PC-3 (cell line): Measurements from ENCODE around the gene ZNF699. TPM values are rescaled to one million over a fixed set of nuclear protein-coding genes. Genes with fewer than 3 reads are reported as not detected.

Source experiments
- ATAC-seq: fragments of 200-7000 bp; cut with Tn5 transposase; 2 replicates; pipeline ENCODE4 v1.9.1; 2020; ENCODE audit warnings: mild to moderate bottlenecking, moderate library complexity
- BruUV-seq: library from RNA; stranded (reverse); fragments of 400-500 nt; replicated peaks from 2 replicates; lab custom pipeline; 2021; lab: Mats Ljungman, UMichigan
- CTCF ChIA-PET: fragments of 300-600 bp; sonication (Branson Sonifier 250); formaldehyde crosslinking; loops from one replicate; lab custom pipeline; 2022; ENCODE audit warnings: antibody characterized with exemption; lab: Charles Lee
- POLR2A ChIA-PET: fragments of 300-600 bp; sonication (Branson Sonifier 250); formaldehyde crosslinking; loops from one replicate; lab custom pipeline; 2022; ENCODE audit warnings: antibody characterized with exemption; ENCODE audit not compliant: unreplicated experiment; lab: Charles Lee
- DNase-seq: peaks from one replicate; pipeline ENCODE4 v3.0.0-alpha.2; 2015
- H2AFZ ChIP-seq: fragments of 300-600 bp; sonication (generic); 2 replicates; pipeline ENCODE4 v1.6.0; 2016; ENCODE audit warnings: antibody characterized with exemption, low read length
- H3F3A ChIP-seq: fragments of 300-600 bp; sonication (generic); one replicate; pipeline ENCODE4 v1.6.0; 2017; ENCODE audit warnings: antibody characterized with exemption, low read length, control low read depth, mild to moderate bottlenecking; ENCODE audit not compliant: unreplicated experiment
- H3K27ac ChIP-seq: fragments of 300-600 bp; sonication (generic); 2 replicates; pipeline ENCODE4 v1.5.1; 2016; ENCODE audit warnings: mild to moderate bottlenecking, low read length
- H3K27me3 ChIP-seq: fragments of 300-600 bp; sonication (generic); 2 replicates; pipeline ENCODE4 v1.6.1; 2016; ENCODE audit warnings: low read length, mixed read lengths
- H3K36me3 ChIP-seq: fragments of 300-600 bp; sonication (generic); 2 replicates; pipeline ENCODE4 v1.6.1; 2016; ENCODE audit warnings: low read depth, mixed run types, low read length, mixed read lengths
- H3K4me1 ChIP-seq: fragments of 300-600 bp; sonication (generic); 2 replicates; pipeline ENCODE4 v1.5.1; 2016; ENCODE audit warnings: low read length; ENCODE audit not compliant: insufficient read depth
- H3K4me2 ChIP-seq: fragments of 300-600 bp; sonication (generic); 2 replicates; pipeline ENCODE4 v1.6.0; 2016; ENCODE audit warnings: low read length
- H3K4me3 ChIP-seq: fragments of 300-600 bp; sonication (generic); 2 replicates; pipeline ENCODE4 v1.5.1; 2016; ENCODE audit warnings: mild to moderate bottlenecking, low read length, mixed read lengths
- H3K79me2 ChIP-seq: fragments of 300-600 bp; sonication (generic); 2 replicates; pipeline ENCODE4 v1.6.1; 2017; ENCODE audit warnings: low read length, mixed read lengths
- H3K9ac ChIP-seq: fragments of 300-600 bp; sonication (generic); 2 replicates; pipeline ENCODE4 v1.6.0; 2016; ENCODE audit warnings: mild to moderate bottlenecking, low read length
- H3K9me2 ChIP-seq: fragments of 300-600 bp; sonication (generic); replicated peaks from 2 replicates; pipeline ENCODE4 v1.6.1; 2016; ENCODE audit warnings: mixed run types, low read length, mixed read lengths
- H3K9me3 ChIP-seq: fragments of 300-600 bp; sonication (generic); 2 replicates; pipeline ENCODE4 v1.6.1; 2016; ENCODE audit warnings: low read length, mixed read lengths
- H4K20me1 ChIP-seq: fragments of 300-600 bp; sonication (generic); 2 replicates; pipeline ENCODE4 v1.6.1; 2016; ENCODE audit warnings: low read length, mixed read lengths
- EZH2 ChIP-seq: fragments of 300-600 bp; sonication (generic); IDR thresholded peaks from one replicate; pipeline ENCODE4 v1.6.1; 2017; ENCODE audit warnings: antibody characterized with exemption, mild to moderate bottlenecking, low read length; ENCODE audit not compliant: unreplicated experiment
- EZH2phosphoT487 ChIP-seq: fragments of 300-600 bp; sonication (generic); IDR thresholded peaks from 2 replicates; pipeline ENCODE4 v1.6.1; 2018; ENCODE audit warnings: mild to moderate bottlenecking, antibody characterized with exemption, low read length, borderline replicate concordance
- intact Hi-C: fragments of 100-400 bp; cut with micrococcal nuclease; formaldehyde crosslinking; loops from 2 replicates; pipeline ENCODE4 v1.9.0; 2023
- total RNA-seq: library from RNA; depleted of rRNA; stranded (reverse); fragments of >200 nt; gene quantifications from 2 replicates; pipeline ENCODE4 v1.2.3, GENCODE V29; 2014
- TF ChIP-seq, protein P1 (sequence below): fragments of 300-600 bp; sonication (generic); conservative IDR thresholded peaks from 2 replicates; pipeline ENCODE4 v1.5.1; 2017; ENCODE audit warnings: antibody characterized with exemption, low read depth, mild to moderate bottlenecking, low read length

The ZNF699 gene
- total RNA-seq, 1 experiment from 2014 or later, result 30.9 TPM

DNA sequence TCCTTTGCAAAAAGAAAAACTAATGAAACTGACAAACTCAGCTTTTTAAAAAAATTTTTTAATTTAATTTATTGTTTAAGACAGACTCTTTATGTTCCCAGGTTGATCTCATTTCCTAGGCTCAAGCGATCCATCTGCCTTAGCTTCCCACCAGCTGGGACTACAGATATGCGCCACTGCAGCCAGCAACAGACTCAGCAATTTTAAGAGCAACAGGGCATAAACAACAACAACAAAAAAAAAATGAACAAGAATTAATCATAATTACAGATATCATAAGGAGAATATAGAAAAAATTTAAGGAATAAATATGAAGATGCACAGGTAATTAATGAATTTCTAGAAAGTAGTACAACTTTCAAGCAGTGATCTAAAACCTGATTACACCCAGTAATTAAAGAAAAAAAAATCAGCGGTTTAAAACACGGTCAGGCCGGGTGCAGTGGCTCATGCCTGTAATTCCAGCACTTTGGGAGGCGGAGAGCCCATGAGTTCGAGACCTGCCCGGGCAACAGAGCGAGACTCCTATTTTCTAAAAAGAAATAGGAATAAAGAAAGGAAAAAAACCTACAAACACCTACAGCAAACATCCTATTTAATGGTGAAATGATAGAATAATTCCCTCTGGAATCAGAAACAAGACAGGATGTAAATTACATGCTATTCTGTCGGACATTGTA lies 1.4 kb downstream of the ZNF699 start:
- no TSS peak for BruUV-seq
- DNase-seq, result peak; percentile 26
- POLR2A ChIA-PET, result no interaction called here
- Histone ChIP-seq H3K79me2 (peaks cover 43% of the 10 kb centered on the region), H3K36me3 (peaks cover 25% of the 10 kb centered on the region), H3K27me3 (no peaks in the 10 kb centered on the region), H3K9me2 (no peaks in the 10 kb centered on the region), H3K27ac (peak overlapping the region; percentile 88), H3K4me1 (peaks cover 12% of the 10 kb centered on the region), H3K4me3 (peak overlapping the region; percentile 97), H3K4me2 (peak overlapping the region; percentile 86), H3K9ac (peak overlapping the region; percentile 91), H4K20me1 (no peaks in the 10 kb centered on the region), H2AFZ (no peak overlapping the region), H3K9me3 (peaks cover 13% of the 10 kb centered on the region), H3F3A (peaks cover 3% of the 10 kb centered on the region)
- CTCF ChIA-PET, result interaction anchor here (0.7 kb wide), 1 partner anchor 23 kb away, joined by 12 read pairs; no protein-coding TSS in a partner anchor
- intact Hi-C loops, result loop anchor here (2.0 to 5.0 kb wide), 2 partner anchors 129 to 171 kb away; partner anchors contain the start of gene ZNF266
- TF ChIP-seq EZH2, result no peak
- TF ChIP-seq, protein P1, sequence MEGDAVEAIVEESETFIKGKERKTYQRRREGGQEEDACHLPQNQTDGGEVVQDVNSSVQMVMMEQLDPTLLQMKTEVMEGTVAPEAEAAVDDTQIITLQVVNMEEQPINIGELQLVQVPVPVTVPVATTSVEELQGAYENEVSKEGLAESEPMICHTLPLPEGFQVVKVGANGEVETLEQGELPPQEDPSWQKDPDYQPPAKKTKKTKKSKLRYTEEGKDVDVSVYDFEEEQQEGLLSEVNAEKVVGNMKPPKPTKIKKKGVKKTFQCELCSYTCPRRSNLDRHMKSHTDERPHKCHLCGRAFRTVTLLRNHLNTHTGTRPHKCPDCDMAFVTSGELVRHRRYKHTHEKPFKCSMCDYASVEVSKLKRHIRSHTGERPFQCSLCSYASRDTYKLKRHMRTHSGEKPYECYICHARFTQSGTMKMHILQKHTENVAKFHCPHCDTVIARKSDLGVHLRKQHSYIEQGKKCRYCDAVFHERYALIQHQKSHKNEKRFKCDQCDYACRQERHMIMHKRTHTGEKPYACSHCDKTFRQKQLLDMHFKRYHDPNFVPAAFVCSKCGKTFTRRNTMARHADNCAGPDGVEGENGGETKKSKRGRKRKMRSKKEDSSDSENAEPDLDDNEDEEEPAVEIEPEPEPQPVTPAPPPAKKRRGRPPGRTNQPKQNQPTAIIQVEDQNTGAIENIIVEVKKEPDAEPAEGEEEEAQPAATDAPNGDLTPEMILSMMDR, result no peak
- no peak for ATAC-seq

DNA sequence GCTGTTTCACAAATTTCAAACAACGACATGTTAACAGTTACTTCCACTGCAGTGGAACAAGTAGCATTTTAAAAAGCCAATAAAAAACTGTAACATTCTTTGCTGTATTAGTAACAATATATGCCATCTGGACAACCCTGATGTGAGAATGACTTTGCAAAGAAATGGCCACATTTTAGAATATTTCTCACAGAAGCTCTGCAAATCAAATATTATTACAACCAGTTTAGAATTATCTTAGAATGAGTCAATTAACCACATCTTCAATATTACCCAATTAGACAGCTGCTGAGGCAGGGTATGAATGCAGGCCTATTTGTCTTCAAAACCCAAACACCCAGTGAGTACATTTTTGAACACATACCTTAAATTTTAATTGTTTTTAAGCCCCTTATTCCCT lies 3.2 kb downstream of the ZNF699 start:
- peaks cover 25% of the 10 kb centered on the region; the same call in 1 of the 2 replicates for H3K9me3 ChIP-seq
- peaks cover 3% of the 10 kb centered on the region for H3F3A ChIP-seq
- TF ChIP-seq EZH2 (no peak), EZH2phosphoT487 (no peak)
- TF ChIP-seq, protein P1, result no peak
- intact Hi-C loops, result loop anchor here (1.0 to 5.0 kb wide), 2 partner anchors 101 to 131 kb away; partner anchors contain the start of gene ZNF266
- peak overlapping the region; percentile 48 for H3K4me2 ChIP-seq
- DNase-seq (peak; percentile 94), ATAC-seq (peak; percentile 38)
- BruUV-seq, result no TSS peak
- ChIA-PET POLR2A (interaction anchor here (0.6 kb wide), 1 partner anchor 63 kb away, joined by 3 read pairs; no protein-coding TSS in a partner anchor), CTCF (no interaction called here)
- peak overlapping the region; percentile 88 for H3K27ac ChIP-seq
- H3K79me2 ChIP-seq, result peaks cover 43% of the 10 kb centered on the region
- H3K9ac ChIP-seq, result peak overlapping the region; percentile 91
- no peaks in the 10 kb centered on the region for H3K27me3 ChIP-seq
- H3K9me2 ChIP-seq, result no peaks in the 10 kb centered on the region
- peak overlapping the region; percentile 97; the same call in 1 of the 2 replicates for H3K4me3 ChIP-seq
- no peaks in the 10 kb centered on the region for H4K20me1 ChIP-seq
- H3K36me3 ChIP-seq, result peaks cover 42% of the 10 kb centered on the region
- peaks cover 12% of the 10 kb centered on the region for H3K4me1 ChIP-seq
- no peak overlapping the region for H2AFZ ChIP-seq

DNA sequence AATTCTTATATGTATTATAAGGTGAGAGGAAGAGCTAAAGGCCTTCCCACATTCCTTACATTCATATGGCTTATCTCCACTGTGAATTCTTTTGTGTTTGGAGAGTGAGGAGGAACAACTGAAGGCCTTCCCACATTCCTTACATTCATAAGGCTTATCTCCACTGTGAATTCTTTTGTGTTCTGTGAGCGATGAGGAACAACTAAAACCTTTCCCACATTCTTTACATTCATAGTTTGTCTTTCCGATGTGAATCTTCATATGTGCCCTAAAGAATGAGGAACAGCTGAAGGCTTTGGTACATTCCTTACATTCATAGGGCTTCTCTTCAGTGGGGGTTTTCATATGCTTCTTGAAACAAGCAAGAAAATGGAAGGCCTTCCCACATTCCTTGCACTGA lies 13.3 kb downstream of the ZNF699 start:
- Histone ChIP-seq H3F3A (no peaks in the 10 kb centered on the region), H3K9ac (no peak overlapping the region), H3K9me2 (no peaks in the 10 kb centered on the region), H3K36me3 (peaks cover 94% of the 10 kb centered on the region), H3K27ac (no peak overlapping the region), H3K27me3 (no peaks in the 10 kb centered on the region), H3K4me2 (no peak overlapping the region), H2AFZ (no peak overlapping the region), H3K9me3 (peaks cover 65% of the 10 kb centered on the region), H3K79me2 (no peaks in the 10 kb centered on the region), H4K20me1 (no peaks in the 10 kb centered on the region), H3K4me1 (no peaks in the 10 kb centered on the region), H3K4me3 (peak overlapping the region; percentile 24; the same call in 1 of the 2 replicates)
- TF ChIP-seq, protein P1, result no peak
- TF ChIP-seq EZH2phosphoT487 (no peak), EZH2 (no peak)
- ATAC-seq (no peak), DNase-seq (no peak)
- intact Hi-C loops, result no loop called here
- BruUV-seq, result no TSS peak
- ChIA-PET CTCF (no interaction called here), POLR2A (no interaction called here)
